KOPT-K1 (cell line): ENCODE data around the gene PLB1.

ENCODE experiments used
- H3K27ac ChIP-seq: fragments of 200-600 bp; sonication (generic); 2 replicates; pipeline ENCODE4 v1.5.1; 2016; ENCODE audit warnings: antibody characterized with exemption, mild to moderate bottlenecking, low read depth, low read length; ENCODE audit not compliant: poor library complexity, severe bottlenecking
- H3K36me3 ChIP-seq: fragments of 200-600 bp; sonication (generic); 2 replicates; pipeline ENCODE4 v1.5.1; 2017; ENCODE audit warnings: antibody characterized with exemption, mild to moderate bottlenecking, low read length, moderate library complexity; ENCODE audit not compliant: insufficient read depth
- H3K9me3 ChIP-seq: fragments of 200-600 bp; sonication (generic); 2 replicates; pipeline ENCODE4 v1.5.1; 2017; ENCODE audit warnings: antibody characterized with exemption, low read length, mild to moderate bottlenecking; ENCODE audit not compliant: insufficient read depth, poor library complexity, severe bottlenecking

The PLB1 gene, protein sequence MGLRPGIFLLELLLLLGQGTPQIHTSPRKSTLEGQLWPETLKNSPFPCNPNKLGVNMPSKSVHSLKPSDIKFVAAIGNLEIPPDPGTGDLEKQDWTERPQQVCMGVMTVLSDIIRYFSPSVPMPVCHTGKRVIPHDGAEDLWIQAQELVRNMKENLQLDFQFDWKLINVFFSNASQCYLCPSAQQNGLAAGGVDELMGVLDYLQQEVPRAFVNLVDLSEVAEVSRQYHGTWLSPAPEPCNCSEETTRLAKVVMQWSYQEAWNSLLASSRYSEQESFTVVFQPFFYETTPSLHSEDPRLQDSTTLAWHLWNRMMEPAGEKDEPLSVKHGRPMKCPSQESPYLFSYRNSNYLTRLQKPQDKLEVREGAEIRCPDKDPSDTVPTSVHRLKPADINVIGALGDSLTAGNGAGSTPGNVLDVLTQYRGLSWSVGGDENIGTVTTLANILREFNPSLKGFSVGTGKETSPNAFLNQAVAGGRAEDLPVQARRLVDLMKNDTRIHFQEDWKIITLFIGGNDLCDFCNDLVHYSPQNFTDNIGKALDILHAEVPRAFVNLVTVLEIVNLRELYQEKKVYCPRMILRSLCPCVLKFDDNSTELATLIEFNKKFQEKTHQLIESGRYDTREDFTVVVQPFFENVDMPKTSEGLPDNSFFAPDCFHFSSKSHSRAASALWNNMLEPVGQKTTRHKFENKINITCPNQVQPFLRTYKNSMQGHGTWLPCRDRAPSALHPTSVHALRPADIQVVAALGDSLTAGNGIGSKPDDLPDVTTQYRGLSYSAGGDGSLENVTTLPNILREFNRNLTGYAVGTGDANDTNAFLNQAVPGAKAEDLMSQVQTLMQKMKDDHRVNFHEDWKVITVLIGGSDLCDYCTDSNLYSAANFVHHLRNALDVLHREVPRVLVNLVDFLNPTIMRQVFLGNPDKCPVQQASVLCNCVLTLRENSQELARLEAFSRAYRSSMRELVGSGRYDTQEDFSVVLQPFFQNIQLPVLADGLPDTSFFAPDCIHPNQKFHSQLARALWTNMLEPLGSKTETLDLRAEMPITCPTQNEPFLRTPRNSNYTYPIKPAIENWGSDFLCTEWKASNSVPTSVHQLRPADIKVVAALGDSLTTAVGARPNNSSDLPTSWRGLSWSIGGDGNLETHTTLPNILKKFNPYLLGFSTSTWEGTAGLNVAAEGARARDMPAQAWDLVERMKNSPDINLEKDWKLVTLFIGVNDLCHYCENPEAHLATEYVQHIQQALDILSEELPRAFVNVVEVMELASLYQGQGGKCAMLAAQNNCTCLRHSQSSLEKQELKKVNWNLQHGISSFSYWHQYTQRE (N-terminal part only)

DNA sequence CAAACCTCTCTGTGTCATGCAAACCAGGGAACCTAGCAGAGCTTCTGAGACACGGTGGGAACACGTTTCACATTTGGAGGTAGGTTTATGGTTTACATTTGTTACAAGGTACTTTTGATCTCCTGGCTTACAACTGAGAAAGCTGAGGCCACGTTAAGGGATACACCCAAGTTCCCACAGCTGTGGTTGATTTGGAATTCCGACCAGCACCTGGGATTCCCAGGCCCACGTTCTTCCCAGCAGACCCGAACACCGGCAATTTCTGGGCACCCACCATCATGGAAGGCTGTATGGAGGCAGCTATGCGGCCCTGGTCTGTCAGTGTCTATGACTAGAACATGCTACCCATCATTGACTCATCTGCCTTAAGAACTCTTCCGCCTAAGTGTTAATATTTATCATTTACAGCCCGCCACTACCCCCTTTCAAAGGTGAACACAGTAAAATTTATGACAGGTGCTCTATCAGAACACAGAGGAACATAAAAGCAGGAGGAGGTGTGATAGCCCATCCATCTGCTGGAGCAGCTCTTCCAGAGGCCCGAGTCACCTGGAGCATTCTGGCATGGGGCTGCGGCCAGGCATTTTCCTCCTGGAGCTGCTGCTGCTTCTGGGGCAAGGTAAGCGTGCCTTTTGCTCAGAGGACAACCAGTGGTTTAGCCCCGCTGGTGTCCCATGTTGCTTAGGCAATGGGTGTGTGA lies at the start of gene PLB1:
TSS of gene PLB1 (plus strand) at position 510 of the 700 bp plus-strand sequence. CDS start at position 565, 55 bp downstream.
- H3K36me3 ChIP-seq = no peaks in the 10 kb centered on the region
- no peak within 1 kb of the TSS for H3K27ac ChIP-seq
- H3K9me3 ChIP-seq = no peaks in the 10 kb centered on the region

DNA sequence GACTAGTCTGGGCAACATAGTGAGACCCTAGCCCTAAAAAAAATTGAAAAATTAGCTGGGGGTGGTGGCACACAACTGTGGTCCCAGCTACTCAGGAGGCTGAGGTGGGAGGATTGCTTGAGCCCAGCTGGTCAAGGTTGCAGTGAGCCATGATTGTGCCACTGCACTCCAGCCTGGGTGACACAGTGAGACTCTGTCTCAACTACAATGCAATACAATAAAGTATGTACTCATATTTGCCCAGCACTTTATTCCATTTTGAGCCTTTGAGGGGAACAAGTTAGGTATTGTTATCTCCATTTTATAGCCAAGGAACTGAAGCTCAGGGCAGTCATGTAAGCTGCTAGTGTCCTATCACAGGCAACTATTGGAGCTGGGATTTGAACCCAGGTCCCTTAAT lies 49.3 kb upstream of the PLB1 start:
- Histone ChIP-seq H3K36me3 (no peaks in the 10 kb centered on the region), H3K9me3 (no peaks in the 10 kb centered on the region), H3K27ac (no peak overlapping the region)

DNA sequence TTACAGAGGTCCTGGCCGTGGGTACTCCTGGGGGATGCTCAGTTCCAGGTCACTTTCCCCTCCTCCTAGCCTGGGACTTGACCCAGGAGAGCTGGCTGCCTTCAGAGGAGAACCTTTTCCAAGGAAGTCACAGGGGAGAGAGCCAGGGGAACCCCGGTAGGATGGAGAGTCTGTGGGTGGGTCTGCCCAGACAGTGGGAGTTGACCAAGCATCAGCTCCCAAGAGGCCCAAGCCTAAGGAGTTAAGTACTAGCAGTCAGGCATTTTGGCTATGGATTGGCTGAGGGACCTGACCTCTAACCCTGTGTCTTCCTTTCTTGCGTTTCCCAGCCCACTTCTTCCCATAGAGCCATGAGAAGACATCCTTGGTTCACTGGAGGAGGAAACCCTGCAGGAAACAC lies 48.8 kb upstream of the PLB1 start:
- no peaks in the 10 kb centered on the region for H3K9me3 ChIP-seq
- H3K36me3 ChIP-seq = no peaks in the 10 kb centered on the region
- no peak overlapping the region for H3K27ac ChIP-seq

DNA sequence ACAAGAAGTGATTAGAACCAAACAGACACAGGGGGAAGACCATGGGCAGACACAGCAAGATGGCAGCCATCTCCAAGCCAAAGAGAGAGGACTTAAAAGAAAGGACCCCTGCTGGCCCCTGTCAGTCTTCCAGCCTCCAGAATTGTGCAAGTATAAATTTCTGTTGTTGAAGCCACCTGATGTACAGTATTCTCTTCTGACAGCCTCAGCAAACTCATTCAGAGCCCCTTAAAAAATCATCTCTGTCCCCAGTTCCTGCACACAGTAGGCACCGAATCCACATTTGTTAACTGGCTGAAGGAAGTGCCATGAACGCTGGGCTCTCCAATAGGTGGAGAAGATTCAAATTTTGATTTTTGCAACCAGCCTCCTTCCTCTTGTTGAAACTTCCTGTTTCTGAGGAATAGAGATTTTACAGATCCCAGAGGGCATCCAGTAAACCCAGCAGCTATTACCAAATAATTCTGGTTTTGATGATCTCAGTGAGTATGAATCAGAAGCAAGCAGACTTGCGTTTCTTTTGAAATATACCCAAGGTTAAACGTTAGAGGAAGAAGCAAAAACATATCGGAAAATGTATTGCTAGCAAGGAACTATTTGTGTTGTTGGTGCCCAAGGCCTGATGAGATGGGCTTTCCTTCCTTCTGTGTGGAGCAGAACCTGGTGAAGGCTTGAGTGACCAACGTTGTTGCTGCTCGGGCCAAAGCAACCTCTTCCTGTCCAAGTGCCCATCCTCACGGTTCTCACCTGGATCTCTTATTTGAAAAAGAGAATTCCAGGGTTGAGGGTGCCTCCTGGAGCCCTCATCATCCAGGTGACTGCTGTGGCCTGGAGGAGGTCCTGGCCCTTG lies 47.7 kb upstream of the PLB1 start:
- Histone ChIP-seq H3K27ac (no peak overlapping the region), H3K36me3 (no peaks in the 10 kb centered on the region), H3K9me3 (no peaks in the 10 kb centered on the region)

DNA sequence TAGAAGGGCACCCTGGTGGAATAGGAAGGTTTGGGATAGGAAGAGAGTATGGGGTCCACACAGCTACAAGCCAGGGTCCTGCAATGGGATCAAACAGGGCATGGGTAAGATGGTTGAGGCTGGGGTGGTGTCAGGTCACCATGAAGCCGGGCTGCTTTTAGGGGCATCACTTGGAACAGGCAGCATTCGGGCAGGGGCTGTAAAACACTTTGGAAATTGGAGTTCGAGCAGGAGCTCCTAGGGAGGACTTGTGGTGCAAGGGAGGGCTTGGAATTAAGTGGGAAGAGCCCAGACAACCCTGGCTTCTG lies 47.1 kb upstream of the PLB1 start:
- Histone ChIP-seq H3K9me3 (no peaks in the 10 kb centered on the region), H3K36me3 (no peaks in the 10 kb centered on the region), H3K27ac (no peak overlapping the region)

DNA sequence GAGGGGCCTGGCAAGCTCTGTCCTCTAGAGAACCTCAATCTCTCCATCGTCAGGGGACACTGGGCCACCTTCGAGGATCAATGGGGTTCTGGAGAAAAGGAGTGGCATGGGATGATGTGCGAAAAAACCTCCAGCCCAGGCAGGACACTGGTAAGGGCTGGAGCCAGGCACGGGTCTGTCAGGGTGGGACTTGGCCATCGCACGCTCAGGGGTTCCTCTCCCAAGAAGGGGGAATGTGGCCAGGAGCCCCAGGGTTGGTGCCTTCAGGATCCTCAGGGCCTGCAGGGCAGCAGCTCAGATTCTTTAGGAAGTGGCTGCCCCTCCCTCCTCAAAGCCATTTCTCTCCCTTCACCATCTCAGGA lies 46.8 kb upstream of the PLB1 start:
- no peak overlapping the region for H3K27ac ChIP-seq
- no peaks in the 10 kb centered on the region for H3K36me3 ChIP-seq

DNA sequence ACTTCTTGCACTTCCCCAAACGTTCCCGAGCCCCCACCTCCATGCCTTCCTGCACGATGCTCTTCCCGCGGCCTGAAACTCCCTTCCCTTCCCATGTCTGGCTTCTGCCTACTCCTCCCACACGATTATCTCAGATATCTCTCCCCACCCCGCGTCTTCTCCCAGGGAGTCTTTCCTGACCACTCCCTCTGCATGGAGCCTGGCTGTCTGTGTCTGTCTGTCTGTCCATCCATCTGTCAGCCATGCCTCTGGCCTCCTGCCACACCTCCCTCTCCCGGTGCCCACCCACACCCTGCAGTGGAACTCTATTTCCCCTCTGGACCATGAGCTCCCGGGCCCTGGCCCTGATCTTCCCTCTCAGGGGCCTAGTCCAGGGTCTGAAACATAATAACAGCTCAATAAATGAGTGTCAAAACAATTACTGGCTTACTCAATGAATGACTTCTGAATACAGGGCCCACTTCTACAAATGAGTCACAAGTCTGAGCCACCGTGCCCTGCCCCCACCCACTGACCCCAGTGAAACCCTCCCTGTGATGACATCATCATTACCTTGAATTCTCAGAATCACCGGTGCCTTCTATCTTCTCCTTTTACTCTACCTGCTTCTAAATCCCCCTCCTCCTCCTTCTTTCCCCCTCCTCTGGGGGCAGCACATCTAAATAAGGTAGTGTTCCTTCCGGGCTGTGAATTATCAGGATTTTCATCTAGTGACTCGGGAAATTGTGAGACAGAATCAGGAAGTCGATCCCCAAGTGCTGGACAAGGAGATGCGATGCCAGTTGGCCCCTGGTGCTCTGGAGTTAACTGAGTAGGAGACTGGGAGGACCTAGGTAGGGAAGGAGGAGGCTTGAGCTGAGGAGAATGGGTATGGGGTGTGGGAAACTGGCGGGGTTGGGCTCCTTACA lies 46.1 kb upstream of the PLB1 start:
- Histone ChIP-seq H3K9me3 (no peaks in the 10 kb centered on the region), H3K27ac (no peak overlapping the region), H3K36me3 (no peaks in the 10 kb centered on the region)

More for the DNA sequence above, 46.8 kb upstream of the PLB1 start:
- H3K9me3 ChIP-seq = no peaks in the 10 kb centered on the region

DNA sequence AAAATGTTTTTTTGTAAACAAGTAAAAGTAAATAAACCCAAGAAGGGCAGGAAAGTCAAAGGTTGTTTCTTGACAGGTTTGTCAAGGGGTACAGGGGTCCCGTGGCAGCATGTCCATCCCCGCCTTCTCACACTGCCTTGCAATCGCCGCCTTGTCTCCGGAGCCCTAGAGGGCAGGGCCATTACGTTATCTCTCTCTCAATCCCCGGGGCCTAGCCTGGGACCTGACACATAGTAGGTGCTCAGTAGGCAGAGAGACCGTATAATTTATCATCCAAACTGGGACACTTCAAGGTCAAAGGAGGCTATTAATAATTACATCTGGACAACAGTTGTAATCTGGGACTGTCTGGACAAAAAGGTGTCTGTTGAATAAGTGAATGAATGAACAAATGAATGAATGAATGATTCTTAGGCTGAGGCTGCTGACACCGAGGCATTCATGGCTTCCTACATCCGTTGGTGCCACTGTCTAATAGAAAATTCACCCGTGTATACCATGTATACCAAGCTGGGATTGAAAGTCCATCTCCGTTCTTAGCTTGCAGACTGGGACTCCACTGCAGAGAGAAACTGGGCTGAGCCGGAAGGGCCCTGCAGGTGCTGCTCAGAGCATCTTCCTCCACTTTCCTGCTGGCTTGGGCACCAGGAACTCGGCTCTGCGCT lies 44.8 kb upstream of the PLB1 start:
- H3K9me3 ChIP-seq = no peaks in the 10 kb centered on the region
- H3K27ac ChIP-seq = no peak overlapping the region
- no peaks in the 10 kb centered on the region for H3K36me3 ChIP-seq

DNA sequence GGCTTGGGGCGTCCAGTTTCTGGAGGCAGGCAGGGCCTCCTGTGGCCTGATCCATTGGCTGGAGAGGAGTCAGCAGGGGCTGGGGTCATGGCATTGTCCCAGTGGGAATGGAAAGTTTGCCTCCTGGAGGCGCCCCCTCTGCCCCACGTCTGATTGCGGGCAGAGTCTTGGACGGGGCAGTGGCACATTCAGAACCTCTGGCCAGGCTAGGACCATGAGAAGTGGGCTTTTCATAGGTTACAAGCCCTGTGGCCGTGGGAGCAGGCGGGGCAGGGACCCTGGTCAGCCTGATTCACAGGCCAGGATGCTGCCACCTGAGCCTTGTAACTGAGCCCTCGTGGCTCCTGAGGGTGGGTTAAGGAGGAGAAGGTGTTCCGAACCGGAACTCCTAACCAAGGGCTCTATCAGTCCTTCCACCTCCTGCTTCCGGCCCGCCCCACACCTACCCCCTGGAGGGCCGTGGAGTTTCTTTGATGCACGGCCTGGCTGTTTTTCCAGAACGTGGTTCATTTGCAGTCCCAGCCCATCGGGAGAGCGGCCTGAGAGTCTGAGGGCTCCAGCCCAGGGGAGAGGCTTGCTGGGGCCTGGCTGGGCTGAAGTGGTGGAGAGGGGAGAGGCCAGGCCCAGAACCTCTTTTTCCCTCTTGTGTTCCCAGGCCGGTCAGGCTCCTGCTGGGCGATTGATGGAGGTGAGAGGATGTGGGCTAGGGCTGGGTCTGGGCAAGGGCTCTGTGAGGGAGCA lies 43.9 kb upstream of the PLB1 start:
- H3K9me3 ChIP-seq = no peaks in the 10 kb centered on the region
- no peaks in the 10 kb centered on the region for H3K36me3 ChIP-seq
- no peak overlapping the region for H3K27ac ChIP-seq

DNA sequence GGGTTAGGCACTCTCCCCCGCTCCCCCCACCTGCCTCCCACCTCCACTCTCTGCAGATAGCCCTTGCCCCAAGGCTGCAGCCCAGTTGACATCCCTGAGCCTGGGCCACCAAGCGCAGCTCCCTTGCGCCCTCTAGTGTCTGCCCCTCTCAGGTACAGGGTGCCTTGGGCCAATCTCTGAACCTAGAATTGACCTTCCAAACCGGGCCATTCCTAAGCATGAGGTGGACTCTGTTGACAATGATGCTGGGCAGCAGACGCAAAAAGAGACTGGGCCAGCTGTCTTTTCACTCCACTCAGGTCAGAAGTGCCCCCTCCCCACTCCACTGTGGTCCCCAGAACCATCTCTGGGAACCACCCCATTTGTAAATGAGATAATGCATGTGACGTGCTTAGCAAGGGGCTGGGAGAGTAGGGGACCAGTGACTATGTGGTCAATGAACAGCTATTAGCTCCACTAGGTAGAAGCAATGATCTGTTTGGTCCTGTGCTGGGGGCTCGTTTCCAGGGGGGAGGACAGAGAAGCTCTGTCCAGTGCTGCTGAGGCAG lies 43.3 kb upstream of the PLB1 start:
- Histone ChIP-seq H3K36me3 (no peaks in the 10 kb centered on the region), H3K27ac (no peak overlapping the region), H3K9me3 (no peaks in the 10 kb centered on the region)

DNA sequence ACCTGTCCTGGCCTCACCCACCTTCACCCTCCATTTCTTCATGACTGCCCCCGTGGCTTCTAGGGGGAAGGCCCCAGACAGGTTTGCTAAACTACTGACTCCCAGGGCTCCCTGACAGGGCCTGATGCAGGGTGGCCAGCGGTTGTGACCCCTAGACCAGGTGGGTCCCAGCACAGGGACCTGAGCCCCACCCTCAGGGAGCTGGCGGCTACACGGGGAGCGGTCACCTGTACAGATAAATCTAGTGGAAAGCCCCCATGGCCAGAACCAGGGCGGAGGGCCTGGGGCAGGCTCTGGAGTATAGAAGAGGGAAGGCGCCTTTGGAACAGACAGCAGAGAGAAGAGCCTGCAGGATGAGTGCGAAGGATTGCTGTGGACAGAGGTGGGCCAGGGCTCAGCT lies 42.5 kb upstream of the PLB1 start:
- no peaks in the 10 kb centered on the region for H3K9me3 ChIP-seq
- H3K27ac ChIP-seq = no peak overlapping the region
- H3K36me3 ChIP-seq = no peaks in the 10 kb centered on the region
